ENCODE results near the gene C5orf46. TPM values are rescaled to one million over a fixed set of nuclear protein-coding genes. Genes with fewer than 3 reads are reported as not detected.
"Not testable (repeated sequence)": the region's sequence is repeated elsewhere in the genome, so short reads cannot be mapped to it uniquely, and the experiment has no call there.

The C5orf46 gene
- total RNA-seq, result not detected
- long read RNA-seq, result 0 reads

GRCh38 chr5:147906326-147907095 lies at the start of gene C5orf46:
Gene C5orf46 (minus strand): TSS chr5:147906538. CDS start chr5:147906501, 37 bp downstream.
- no peak for DNase-seq (ENCODE audit: low spot score)

GRCh38 chr5:147954971-147955370 lies 48.6 kb upstream of the C5orf46 start:
- no peak for DNase-seq (ENCODE audit: low spot score)

DNA sequence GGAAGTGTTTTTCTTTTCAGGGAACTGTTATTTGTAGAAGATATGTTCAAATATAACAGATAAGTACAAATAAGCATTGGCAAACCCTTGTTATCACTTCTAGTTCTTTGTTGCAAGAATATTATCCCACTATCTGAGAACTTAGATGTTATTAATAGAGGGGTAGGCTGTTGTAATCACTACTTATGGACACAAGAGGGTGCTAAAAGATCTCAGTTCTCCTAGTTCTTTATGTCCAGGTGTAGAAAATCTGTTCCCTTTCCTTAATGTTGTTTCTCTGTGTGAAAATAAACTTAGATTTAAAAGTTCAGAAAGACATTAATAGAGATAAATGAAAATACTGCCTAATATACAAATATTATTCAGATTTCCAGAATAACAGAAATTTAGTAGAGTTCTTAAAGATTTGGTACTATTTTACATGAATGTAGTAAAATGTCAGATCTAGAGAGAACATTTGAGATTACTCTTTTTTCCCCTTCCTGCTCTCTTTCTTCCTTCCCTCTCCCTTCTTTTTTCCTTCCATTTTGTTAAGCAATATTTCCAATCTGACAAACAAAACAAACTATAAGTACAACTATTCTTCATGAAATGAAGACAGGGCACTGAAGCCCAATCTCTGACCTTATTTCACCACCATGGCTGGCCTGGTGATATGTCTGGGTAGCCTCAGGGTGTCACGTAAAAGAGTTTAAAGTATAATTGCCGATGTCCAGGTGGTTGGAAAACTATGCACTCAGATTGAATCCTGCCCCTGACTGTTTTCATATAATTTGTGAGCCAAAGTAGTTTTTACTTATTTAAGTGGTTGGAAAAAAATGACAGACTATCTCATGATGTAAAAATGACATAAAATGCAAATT lies 43.6 kb upstream of the C5orf46 start:
- DNase-seq (ENCODE audit: low spot score), result no peak

DNA sequence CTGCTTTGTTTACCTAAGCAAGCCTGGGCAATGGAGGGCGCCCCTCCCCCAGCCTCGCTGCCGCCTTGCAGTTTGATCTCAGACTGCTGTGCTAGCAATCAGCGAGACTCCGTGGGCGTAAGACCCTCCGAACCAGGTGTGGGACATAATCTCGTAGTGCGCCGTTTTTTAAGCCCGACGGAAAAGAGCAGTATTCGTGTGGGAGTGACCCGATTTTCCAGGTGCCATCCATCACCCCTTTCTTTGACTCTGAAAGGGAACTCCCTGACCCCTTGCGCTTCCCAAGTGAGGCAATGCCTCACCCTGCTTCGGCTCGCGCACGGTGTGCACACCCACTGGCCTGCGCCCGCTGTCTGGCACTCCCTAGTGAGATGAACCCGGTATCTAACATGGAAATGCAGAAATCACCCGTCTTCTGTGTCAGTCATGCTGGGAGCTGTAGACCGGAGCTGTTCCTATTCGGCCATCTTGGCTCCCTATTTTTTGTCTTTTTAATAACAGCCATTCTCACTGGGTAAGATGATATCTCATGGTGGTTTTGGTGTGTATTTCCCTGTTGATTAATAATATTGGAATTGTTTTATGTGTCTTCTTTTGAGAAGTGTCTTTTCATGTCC lies 40.4 kb upstream of the C5orf46 start:
- not testable (repeated sequence) for DNase-seq (ENCODE audit: low spot score)

- DNase-seq (ENCODE audit: low spot score), result no peak
These were observed 33.2 kb upstream of the C5orf46 start for GRCh38 chr5:147939431-147940114.

- DNase-seq (ENCODE audit: low spot score), result no peak
These were observed 28.7 kb upstream of the C5orf46 start for GRCh38 chr5:147935032-147935431.

- no peak for DNase-seq (ENCODE audit: low spot score)
These were observed 24.4 kb upstream of the C5orf46 start for GRCh38 chr5:147930769-147931168.

DNA sequence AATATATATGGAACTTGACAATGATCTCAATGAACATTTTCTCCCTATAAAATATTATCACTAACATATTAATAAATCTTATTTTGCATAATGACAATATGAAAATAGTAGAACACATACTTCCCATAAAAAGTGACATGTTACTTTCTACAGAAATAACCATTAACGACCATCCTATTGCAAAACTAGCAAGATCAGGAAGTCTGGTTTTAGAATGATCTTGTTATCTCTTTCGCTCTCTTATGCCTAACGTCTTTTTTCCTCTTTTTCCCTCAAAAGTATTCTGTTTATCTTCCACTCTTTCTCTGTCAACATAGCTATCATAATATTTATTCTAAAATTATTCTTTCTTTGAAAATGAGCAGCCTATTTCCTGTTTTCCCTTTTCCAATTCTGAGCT lies 21.6 kb upstream of the C5orf46 start:
- no peak for DNase-seq (ENCODE audit: low spot score)

DNA sequence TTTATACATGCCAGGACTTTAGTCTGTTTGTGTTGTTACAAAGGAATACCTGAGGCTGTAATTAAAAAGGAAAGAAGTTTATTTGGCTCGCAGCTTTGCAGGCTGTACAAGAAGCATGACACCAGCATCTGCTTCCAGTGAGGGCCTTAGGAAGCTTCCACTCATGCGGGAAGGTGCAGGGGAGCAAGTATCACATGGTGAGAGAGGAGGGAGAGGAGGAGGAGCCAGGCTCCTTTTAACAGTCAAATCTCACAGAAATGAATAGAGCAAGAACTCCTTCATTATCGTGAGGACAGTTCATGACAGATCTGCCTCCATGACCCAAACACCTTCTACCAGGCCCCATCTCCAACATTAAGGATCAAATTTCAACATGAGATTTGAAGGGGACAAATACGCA lies 18.7 kb upstream of the C5orf46 start:
- DNase-seq (ENCODE audit: low spot score), result no peak

GRCh38 chr5:147921136-147921535 lies 14.8 kb upstream of the C5orf46 start:
- no peak for DNase-seq (ENCODE audit: low spot score)

GRCh38 chr5:147920420-147921030 lies 14.2 kb upstream of the C5orf46 start:
- DNase-seq (ENCODE audit: low spot score), result no peak

DNA sequence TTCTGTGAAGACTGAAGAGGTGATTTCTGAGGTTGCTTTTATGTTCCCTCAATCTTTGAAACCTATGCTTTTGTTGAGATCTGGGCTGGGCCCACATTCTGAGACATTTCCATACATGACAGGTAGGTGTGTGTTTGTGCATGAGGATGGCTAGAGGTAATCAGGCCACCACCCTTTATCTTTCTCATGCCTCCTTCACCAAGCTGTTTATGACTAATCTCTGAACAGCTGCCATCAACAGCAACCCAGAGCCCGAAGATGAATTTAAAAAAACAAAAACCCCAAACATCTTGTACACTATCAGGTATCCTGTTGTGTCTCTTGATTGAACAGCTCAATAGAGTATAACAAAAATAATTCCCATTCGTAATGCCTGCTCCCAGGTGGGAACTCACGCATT lies 12.6 kb upstream of the C5orf46 start:
- no peak for DNase-seq (ENCODE audit: low spot score)

DNA sequence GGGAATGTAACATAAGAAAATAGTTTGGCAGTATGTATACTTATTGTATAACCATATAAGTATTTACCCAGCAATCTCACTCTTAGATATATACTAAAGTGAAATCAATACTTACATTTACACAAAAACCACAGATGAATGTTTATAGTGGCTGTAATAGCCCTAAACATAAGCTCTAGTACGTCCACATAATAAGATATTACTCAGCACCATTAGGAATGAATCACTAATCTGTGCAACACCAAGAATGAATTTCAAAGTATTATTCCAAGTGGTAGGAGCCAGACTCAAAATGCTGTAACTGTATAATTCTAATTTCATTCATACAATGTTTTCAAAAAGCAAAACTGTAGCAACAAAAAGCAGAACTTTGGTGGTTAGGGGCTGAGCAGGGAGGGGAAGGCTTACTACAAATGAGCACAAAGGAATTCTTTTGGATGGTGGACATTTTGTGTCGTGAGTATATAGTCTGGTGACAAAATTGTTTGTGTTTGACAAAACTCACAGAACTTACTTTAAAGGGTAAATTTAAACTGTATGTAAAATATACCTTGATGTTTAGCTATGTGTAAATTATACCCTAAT lies 11.9 kb upstream of the C5orf46 start:
- no peak for DNase-seq (ENCODE audit: low spot score)

GRCh38 chr5:147913786-147914185 lies 7.4 kb upstream of the C5orf46 start:
- no peak for DNase-seq (ENCODE audit: low spot score)

DNA sequence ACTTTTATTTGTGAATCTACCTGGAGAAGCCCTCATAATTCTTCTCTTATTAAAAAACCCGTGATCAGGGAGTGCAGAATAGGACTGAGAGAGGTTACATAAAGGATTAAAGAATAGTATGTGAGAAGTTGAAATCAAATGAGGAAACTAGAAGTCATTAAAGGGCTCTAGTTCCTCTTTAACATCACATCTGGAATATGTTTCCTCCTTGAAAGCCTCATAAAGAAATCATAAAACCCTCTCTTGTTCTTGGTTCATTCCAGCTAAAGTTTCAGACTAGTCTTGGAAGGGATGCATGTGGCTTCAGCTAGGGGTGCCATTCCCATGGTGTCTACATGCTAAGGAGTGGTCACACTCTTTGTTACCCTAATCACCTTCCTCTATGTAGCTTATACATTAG lies 5.7 kb upstream of the C5orf46 start:
- DNase-seq (ENCODE audit: low spot score), result no peak

DNA sequence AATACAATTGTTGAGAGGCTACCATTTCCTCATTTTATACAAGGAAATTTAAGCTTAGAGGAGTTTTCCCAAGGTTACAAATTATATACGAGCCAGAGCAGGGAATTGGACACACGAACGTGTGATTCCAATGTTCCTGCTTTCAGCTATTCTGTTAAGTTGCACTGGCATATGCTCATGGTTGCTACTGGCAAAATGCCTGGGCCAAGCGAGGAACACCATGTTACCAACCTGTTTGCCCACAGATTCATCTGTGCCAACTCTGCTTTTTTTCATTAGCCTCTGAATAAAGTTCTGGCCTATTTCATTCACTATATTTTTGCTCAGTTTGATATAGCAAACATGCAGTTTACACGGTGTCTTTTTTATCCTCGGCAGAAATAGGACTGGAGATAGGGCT lies 5.1 kb upstream of the C5orf46 start:
- DNase-seq (ENCODE audit: low spot score), result no peak

DNA sequence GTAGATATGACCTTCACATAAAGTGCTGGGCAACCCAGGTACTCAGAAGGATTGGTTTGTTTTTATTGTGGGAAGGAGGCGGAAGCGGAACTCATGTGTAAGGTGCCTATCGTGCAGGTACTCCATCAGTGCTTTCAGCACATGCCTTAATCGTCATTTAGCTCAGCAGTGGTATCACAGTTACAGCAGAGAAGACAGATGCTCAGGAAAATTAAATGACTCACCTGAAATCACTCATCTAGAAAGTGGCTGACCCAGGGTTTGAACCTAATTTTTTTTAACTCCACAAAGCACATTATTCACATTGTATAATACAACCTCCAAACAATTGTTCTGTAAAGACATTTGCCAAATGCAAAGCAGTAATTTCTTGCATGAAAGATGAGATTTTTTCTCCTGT lies 2.2 kb downstream of the C5orf46 start:
- DNase-seq (ENCODE audit: low spot score), result no peak

DNA sequence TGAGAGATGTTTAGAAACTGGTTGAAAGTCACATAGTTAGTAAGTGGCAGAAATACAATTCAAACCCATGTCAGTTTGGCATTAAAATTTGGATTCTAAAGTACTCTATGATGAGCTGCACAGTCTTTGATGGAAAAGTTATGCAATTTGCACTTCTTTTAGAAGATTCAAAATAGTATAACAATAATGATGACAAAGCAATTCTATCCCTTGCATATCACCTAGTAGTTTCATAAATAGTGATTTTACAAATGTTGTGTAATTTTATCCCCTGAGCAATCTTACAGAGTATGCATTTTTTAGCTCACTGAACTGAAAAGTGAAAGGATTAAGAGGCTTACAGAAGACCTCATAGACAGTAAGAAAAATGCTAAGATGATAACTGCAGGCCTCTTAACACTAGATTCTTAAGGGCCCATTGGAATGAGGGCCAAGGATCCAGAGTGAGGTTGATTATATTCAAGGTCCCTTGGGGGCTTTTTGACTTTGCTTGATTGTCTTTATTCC lies 3.7 kb downstream of the C5orf46 start:
- DNase-seq (ENCODE audit: low spot score), result no peak

- DNase-seq (ENCODE audit: low spot score), result no peak
These were observed 4.7 kb downstream of the C5orf46 start for GRCh38 chr5:147901599-147902039.

DNA sequence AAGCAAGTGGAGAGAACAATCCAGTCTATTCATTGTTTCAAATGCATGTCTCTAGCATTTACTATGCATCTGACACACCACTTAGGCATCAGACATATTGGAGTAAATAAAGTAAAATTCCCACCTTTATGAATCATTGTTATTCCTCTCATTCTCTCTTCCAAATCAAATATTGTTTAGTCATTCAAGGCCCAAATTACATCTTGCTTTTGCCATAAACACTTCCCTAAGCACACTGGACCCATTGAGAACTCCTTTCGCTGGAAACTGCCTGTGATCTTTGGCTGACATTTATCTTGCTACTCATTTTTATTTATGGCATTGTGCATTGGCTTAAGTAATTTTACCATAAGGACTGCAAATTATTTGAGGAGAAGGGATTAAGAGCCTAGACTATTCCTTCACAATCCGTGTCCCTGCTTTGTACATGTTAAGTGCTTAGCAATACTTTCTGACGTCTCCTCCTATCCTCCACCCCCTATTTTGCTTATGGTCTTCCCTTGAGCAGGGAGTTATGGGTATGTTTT lies 7.4 kb downstream of the C5orf46 start:
- no peak for DNase-seq (ENCODE audit: low spot score)

All from mesenteric fat pad (tissue), 1 donor.